PC-3 (cell line): ENCODE data around the gene CFAP99.

Source experiments
- CTCF ChIP-seq: fragments of 300-600 bp; sonication (generic); conservative IDR thresholded peaks from 2 replicates; pipeline ENCODE4 v1.5.1; 2017; ENCODE audit warnings: antibody characterized with exemption, low read depth, mild to moderate bottlenecking, low read length
- EZH2 ChIP-seq: fragments of 300-600 bp; sonication (generic); IDR thresholded peaks from one replicate; pipeline ENCODE4 v1.6.1; 2017; ENCODE audit warnings: antibody characterized with exemption, mild to moderate bottlenecking, low read length; ENCODE audit not compliant: unreplicated experiment

GRCh38 chr4:2459589-2460349 is 41.0 kb downstream of the CFAP99 start:
- TF ChIP-seq CTCF (no peak), EZH2 (no peak)
